HL-60/S4 treated with retinoic acid at 250 ng/mL for 4 days and 3 days (cell line): ENCODE results near the gene SOCS6.

ENCODE experiments used
- in situ Hi-C: fragments of 300-500 bp; cut with MboI; formaldehyde crosslinking; loops from 2 replicates; pipeline ENCODE4 v1.7.0; 2022; ENCODE audit warnings: low sequenced_read_pairs

SOCS6 gene

GRCh38 chr18:70288171-70288850 lies 534 bp upstream of the SOCS6 start:
- in situ Hi-C loops, result no loop called here

DNA sequence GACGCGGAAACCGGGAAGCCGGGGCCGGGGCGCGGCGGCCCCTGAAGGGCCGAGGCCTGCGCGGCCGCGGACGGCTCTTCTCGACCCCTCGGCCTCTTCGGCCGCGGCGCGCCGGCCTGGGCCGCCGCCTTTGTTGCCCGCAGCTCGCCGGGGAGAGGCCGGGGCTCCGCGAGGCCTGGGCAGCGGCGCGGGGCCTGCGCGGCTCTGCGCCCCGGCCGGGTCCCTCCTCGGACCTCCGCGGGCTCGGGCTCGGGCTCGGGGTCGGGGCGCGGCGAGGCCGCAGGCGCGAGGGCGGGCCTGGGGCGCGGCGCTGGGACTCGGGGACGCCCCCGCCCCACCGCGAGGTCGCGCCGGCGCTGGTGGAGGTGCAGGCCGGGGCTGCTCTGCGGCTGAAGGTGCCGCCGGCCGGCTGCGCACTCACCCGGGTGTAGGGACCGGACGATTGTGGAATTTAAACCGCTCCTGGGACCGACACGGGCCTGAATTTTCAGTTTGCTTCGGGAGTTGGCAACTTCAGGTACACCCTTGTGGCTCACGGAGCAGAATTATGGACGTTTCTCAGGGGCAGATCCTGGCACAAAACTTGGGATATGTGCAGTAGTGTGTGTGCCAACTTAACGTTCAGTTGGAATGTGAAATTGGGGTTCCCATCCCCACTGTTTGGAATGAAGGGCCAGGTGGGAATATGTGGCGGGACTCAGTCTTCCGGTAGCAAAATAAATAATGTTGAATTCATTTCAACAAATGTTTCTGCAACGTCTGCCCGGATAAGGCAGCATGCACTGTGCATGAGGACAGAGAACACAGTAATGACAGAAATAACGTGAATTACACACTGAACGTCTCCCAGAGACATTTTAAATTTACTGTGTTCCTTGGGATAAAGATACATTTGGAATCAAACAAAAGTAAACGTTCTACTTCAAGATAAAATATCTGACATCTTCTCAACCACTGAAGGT lies 787 bp downstream of the SOCS6 start:
- in situ Hi-C loops, result no loop called here

DNA sequence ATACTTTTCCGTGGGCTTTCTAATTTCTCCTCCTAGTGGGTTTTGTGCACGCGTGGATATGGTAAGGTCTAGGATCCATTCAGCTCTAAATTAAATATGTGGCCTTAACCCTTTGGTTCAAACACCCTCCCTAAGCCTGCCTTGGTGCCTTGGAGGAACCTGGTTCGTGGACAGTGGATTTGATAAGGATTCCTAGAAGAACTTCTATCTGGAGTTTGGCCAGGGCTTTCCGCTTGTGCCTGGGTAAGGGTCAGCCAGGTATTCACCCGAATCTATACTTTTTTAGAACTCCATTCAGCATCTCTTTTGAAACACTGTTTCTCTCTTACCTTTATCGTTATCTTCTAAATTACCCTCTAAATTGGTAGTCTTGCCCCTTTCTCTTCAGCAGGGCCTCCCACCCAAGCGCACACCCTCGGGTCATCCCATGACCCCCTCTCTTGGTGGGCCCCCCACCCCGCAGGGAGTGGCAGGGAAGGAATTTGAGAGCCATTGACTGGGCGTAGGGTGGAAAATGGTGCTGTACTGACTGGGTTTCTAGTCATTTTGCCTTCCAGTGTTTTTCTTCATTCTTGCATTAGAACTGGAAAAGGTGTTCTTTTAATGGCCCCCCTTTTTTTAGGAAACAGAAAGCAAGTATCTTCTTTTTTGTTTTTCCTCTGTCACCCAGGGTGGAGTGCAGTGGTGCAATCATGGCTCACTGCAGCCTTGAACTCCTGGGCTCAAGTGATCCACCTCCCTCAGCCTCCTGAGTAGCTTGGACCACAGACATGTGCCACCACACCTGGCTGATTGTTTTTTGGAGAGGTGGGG lies 1.8 kb downstream of the SOCS6 start:
- in situ Hi-C loops, result no loop called here

DNA sequence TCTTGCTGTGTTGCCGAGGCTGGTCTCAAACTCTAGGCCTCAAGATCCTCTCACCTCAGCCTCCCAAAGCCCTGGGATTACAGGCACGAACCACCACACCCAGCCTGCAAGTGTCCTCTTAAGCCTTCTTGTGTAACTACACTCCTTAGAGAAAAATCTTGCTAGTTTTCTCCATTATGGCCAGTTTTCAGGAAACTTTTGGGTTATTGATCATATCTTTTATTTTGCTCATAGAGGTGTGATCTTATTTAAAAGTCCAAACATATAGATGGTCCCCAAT lies 2.4 kb downstream of the SOCS6 start:
- in situ Hi-C loops, result no loop called here

GRCh38 chr18:70292628-70293027 lies 3.8 kb downstream of the SOCS6 start:
- in situ Hi-C loops, result no loop called here

DNA sequence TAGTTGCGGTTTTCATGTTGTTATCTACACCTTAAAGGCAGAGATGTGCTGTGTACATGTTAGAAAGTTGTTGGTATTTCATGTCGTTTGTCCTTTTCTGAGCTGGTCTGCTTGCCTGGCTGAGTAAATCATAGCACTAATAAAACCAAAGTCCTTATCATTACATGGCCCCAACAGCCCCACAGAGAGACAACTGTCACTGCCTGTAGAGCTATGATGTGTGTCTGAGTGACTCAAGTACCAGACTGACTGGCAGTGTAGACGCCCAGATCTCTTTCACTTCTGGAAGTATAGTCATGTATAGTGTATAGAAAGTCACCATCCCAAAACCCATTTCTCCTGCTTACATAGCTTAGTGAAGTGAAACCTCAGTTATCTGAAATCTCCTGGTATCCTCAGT lies 4.3 kb downstream of the SOCS6 start:
- in situ Hi-C loops, result no loop called here

DNA sequence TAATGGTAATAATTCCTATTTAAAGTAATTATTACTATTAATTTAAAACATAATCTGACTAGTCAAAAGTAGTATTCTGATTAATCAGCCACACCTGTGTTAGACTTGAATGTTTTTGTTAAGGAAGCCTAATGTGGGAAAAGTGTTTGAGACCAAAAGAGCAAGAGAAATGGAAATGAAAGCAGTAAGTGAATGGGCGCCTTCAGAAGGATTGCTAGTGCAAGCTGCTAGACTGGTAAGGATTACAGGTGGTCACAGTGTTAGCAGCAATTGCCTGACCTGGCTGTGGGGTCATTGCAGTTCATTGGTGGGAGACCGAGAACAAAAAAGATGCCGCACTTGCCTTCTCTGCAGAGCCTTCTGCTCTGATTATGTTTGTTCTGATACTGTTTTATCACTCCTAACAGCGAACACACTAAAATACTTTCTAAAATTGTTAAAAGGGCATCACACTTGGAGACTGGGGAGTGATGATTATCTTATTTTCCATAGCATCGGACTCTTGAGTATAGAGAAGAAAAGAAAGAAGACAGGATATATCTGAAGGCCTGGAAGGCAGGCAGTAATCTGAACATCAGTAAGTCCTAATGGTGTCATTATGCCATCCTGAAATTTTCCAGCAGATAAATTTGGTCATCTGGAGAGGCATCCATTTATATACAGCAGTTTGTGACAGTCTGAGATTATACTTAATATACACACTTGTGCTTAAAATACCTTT lies 5.8 kb downstream of the SOCS6 start:
- in situ Hi-C loops, result no loop called here

DNA sequence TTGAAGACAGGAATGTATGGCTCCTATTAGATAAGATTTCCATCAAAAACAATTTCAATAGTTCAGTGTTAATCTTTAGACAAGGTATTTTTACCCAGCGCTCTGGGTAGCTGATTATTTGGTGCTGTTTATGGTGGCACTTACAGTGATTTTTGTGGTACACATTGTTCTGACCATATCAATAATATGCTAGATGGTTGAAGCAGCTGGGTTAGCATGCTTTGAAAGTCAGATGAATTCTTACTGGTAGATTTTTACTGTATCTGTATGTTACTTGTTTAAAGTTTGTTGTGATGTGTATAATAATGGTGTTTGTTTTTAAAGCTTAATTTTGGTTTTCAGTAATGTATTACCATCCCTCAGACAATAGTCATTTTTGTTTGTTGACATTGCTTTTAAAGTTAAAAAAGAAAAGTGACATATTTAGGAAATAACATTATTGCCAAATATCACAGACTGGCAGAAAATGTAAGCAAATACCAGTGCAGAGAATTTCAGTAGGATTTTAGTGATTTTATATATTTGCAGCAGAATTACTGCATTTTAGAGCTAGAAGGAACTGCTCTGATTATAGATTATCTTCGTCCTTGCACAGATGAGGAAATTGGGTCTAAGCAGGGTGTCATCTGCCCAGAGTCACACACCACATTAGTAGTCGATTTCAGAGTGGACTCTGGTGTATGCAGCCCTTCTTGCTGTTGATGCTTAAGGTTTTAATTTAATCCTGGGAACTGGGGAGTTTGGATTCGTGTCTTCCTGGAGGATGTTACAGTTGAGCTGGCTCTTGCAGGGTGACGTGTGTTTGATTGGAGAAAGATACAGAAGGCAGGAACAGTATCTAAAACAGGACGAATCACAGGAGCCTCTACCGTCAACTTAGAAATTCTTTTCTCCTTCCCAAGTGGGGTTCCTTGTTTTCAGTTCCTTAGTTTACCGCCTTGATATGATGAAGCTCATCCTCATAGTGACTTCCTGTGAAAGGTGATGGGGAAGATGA lies 6.6 kb downstream of the SOCS6 start:
- in situ Hi-C loops, result no loop called here

- in situ Hi-C loops, result no loop called here
Observed at GRCh38 chr18:70296289-70296688, 7.4 kb downstream of the SOCS6 start.

DNA sequence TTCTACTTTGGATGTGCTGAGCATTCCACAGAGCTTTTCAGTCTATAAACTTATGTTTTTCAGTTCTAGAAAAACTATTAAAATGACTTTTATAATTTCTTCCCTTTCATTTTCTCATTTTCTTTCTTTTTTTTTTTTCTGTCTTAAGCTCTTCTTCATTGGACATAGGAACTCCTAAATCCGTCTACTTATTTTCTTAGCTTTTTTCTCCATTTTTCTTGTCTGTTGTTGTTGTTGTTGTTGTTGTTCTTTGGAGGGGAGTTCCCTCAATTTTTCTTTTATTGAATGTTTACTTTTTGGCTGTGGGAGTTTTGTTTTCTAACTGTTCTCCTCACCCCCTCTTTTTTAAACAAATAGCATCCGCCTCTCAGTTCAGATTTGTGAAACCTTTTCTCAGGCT lies 7.9 kb downstream of the SOCS6 start:
- in situ Hi-C loops, result no loop called here

DNA sequence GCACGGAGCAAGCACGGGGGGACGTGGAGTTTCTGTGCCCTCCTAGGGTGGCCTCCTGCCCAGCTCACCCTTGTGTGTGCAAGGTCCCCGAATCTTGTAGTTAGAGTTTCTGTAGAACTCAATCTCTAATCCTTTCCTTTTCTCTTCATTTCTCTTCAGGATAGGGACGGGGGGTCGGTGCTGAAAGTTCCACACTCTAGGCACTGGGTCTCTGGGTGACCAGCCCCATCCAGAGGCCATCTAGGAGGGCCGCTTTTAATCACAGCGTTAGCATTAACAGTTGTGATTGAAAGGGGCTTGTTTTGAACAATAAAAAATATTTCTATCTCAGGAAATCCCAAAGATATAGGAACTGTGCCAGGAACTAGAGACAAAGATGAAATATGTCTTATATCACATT lies 10.5 kb downstream of the SOCS6 start:
- in situ Hi-C loops, result no loop called here

GRCh38 chr18:70301667-70302066 lies 12.8 kb downstream of the SOCS6 start:
- in situ Hi-C loops, result no loop called here

GRCh38 chr18:70308555-70309294 lies 19.9 kb downstream of the SOCS6 start:
- in situ Hi-C loops, result no loop called here

GRCh38 chr18:70310560-70311320 lies 21.9 kb downstream of the SOCS6 start:
- in situ Hi-C loops, result no loop called here

DNA sequence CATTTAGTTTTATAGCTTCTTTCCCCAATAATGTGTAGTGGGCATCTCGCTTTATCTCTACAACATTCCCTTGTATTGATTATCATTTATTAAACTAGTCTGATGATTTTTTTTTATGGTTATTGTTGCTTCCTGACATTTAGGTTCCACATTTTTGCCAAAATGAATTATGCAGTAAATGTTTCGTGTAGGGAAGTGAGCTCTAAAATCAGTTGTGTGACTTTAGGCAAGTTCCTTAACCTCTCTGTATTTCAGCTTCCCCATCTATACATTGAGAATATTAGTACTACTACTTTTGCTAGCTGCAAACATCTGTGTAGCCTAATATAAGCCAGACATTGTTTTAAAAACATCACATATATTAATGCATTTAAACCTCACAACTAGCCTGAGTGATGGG lies 22.9 kb downstream of the SOCS6 start:
- in situ Hi-C loops, result no loop called here

- in situ Hi-C loops, result no loop called here
Observed at GRCh38 chr18:70313640-70314039, 24.8 kb downstream of the SOCS6 start.

GRCh38 chr18:70314151-70314782 lies 25.4 kb downstream of the SOCS6 start:
- in situ Hi-C loops, result no loop called here

DNA sequence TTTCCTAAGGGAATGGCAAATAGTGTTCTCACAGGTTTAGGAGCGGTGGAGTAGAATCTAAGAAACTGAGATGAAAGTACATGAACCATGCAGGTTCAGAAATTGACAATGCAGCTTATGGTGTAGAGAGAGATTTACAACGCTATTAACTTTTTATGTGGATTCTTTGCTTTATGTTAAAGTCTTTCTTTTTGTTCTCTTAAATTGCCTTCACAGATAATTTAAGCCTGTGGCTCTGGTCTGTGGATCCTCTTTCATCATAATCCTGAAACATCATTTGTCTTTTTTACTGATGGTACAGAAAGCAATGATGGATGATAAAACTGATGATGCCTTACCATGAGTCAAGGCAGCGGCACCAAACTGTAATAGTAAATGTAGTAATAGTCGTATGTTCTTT lies 30.3 kb downstream of the SOCS6 start:
- in situ Hi-C loops, result no loop called here
